GM18519 (cell line): Measurements from ENCODE around the gene ABHD13.
A peak's percentile ranks its signal among the peaks of the same experiment; 100 is the strongest.
"Not testable (repeated sequence)": the region's sequence is repeated elsewhere in the genome, so short reads cannot be mapped to it uniquely, and the experiment has no call there.

Experiments used
- ATAC-seq: cut with Tn5 transposase; IDR thresholded peaks from one replicate; pipeline ENCODE4 v1.9.1; 2021; ENCODE audit warnings: mild to moderate bottlenecking, moderate library complexity; ENCODE audit not compliant: unreplicated experiment, low FRiP score

The ABHD13 gene

DNA sequence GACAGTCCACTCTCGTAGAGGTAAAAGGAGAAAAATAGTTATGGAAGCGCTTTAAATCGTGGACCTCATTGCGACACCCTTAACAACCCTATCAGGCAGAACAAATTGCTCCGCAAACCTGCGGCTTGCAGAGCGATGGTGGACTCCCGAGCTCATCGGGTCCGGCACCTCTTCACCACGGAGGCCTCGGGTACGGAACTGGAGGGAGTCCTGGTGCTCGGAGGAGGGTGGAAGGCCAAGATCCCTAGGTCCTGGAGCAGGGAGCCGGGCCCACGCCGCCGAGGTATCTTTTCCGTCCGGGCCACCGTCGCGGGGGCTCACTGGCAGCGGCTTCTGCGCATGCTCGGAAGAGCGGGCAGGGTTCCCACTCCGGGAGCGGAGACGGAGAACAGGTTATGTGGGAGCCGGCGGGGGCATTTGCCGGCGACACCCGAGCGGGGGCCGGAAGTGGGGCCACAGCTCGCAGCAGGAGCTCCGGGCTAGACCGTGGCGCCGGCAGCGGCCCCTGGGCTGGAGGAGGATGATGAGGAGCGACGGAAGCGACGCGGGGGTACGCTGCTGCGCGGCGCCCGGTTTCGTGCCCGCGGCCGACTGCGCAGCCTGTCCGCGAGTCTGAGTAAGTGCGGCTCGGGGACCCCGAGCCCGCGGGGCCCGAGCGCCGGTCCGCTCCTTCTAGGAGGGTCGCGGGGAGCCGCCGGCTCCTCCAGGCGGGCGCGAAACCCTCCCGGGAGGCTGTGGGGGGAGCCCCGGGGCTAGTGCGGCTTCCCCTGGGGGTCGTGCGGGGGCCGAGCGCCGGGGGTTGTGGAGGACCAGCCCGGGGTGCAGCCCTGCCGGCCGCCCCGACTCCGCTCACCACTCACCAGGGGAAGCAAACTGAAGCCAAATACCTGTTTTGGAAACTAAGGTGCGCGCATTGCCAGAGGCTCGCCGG lies at the start of gene ABHD13:
Gene ABHD13 (plus strand): TSS at position 349 of the 931 bp plus-strand sequence. CDS start 10,827 bp downstream, outside the sequence.
- peak; percentile 68 for ATAC-seq

- ATAC-seq, result no peak
Observed at GRCh38 chr13:108168929-108169328, 49.3 kb upstream of the ABHD13 start.

GRCh38 chr13:108176685-108177274 lies 41.4 kb upstream of the ABHD13 start:
- no peak for ATAC-seq

- no peak for ATAC-seq
Observed at GRCh38 chr13:108178078-108178477, 40.1 kb upstream of the ABHD13 start.

DNA sequence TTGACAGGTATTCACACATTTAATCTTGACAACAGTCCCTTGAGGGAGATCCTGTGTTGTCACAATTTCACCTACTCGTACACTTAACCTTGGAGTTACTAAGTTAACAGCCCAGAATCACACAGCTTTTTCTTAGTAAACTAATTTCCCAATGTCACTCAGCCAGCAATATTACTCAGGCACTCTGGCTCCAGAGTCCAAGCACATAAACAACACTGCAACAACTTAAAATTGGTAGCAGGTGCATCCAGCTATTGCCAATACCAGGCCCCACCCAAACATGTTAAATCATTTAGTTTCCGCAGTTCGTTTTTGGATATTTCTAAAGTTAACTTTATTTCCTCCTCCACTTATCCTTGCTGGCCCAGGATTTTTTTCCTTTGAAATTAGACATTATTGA lies 35.5 kb upstream of the ABHD13 start:
- no peak for ATAC-seq

DNA sequence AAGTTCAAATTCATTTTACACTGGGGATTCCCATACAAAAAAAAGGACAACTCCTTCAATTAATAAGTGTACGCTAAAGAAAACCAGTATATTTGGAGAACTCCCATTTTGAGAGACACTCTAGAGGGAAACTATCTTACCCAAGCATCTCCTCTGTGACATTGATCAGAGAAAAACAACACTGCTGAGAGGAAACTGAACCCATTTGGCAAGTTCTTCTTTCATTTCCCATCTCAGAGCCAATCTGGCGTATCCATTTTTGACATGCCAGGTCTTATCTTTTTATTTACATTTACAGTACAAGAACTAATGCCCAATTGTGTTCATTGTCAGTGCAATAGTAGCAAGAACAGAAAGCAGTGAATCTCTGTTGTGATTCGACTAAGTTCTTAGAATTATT lies 33.0 kb upstream of the ABHD13 start:
- no peak for ATAC-seq

DNA sequence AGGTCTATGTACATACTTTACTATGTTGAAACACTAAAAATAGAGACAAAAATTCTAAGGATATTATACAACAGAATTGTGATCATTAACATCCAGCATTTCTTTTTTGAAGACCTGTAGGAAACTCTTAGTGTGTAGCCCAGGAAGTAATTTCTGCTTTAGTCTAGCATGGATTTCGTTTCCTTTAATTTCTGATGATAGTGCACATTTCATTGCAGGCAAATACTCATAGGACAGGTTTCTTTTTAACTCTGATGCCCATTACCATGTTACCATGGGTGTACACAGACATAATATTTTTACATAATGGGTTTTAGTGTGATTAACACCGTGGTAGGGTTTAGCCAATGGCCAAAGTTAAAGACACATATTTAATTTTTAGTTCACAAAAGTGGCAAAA lies 29.9 kb upstream of the ABHD13 start:
- no peak for ATAC-seq

- no peak for ATAC-seq
Observed at GRCh38 chr13:108190897-108191296, 27.3 kb upstream of the ABHD13 start.

DNA sequence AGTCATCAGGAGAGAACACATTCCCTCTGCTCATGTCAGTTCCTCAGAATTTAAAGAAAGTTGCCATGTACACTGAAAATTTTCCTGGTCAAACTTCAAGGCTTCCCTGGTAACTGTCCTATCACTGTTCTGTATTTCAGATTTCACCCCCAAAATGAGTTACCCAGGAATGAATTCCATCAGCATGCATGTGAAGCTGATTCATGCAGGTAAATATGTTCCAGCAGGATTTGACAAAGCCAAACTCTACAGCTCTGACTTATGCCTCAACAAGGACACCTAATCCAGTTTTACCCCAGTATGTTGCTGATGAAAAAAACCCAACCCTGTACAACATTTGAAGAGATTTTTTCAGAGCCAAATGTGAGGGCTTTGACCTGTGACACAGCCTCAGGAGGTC lies 24.4 kb upstream of the ABHD13 start:
- no peak for ATAC-seq

- ATAC-seq, result no peak
Observed at GRCh38 chr13:108194435-108194936, 23.7 kb upstream of the ABHD13 start.

DNA sequence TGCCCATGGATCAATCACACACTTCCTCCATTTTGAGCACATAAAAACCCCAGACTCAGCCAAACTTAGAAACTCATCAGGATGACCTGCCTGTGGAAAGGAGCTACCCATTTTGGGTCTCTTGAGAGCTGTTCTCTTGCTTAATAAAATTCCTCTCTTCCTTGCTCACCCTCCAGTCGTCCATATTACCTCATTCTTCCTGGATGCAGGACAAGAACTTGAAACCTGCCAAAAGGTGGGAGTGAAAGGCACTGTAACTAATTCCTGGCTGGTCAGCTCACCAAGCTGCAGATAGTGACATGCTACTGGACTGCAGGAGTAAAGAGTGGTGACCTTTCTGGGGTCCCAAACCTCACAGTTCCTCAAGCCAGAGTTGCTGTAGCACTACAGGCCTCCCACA lies 23.0 kb upstream of the ABHD13 start:
- ATAC-seq, result no peak

- no peak for ATAC-seq
Observed at GRCh38 chr13:108195861-108196260, 22.3 kb upstream of the ABHD13 start.

GRCh38 chr13:108200781-108201398 lies 17.3 kb upstream of the ABHD13 start:
- ATAC-seq, result no peak

DNA sequence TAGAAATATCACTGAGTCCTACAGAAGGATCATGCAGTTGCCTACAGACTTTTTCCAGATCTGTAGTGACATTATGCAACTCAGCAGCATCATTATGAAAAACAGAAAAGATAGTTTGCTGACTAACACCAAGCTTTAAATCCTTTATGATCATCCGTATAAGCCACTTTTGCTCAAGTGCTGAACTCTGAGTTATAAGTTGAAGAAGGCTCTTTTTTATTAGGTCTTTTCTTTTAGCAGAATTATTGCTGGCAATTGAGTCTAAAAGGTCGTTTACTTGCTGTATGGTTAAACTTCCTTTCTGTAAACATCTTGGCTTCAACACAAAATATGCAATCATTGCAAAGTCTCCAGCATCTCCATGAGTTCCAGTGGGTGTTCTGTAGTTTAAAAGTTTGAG lies 7.6 kb upstream of the ABHD13 start:
- no peak for ATAC-seq

GRCh38 chr13:108212886-108213285 lies 5.3 kb upstream of the ABHD13 start:
- peak; percentile 30 for ATAC-seq

- no peak for ATAC-seq
Observed at GRCh38 chr13:108213946-108214345, 4.2 kb upstream of the ABHD13 start.

DNA sequence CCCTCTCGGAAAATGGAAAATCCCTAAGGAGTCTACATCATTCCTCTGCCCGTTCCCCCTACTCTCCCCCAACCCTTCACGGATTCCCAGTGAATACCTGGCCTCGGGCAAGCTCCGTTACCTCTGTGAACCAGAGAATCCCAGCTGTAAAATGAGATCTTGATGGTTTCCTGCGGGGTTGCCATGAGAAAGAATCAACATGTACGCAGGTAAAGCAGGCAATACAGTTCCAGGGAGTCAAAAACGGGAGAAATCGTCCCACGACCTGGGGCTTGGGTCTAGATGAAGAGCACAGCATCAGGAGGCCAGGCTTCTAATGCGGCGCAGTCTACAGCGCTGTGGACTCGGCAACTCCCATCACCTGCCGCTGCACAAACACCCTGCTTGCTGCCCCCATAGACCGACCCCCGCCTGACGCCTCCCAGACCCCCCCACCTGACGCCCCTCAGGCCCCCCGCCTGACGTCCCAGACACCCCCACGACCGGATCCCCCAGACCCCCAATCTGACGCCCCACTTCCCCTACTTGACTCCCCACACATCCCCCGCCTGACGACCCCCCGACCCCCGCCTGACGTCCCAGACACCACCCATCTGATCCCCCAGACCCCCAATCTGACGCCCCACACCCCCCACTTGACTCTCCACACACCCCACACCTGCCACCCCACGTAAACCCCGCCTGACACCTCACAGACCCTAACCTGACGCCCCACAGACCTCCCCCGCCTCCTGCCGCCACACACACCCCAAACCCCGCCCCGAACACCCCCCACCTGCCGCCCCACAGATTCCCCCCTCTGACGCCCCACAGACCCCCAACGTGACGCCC lies 3.5 kb upstream of the ABHD13 start:
- ATAC-seq, result no peak

- peak; percentile 66 for ATAC-seq
Observed at GRCh38 chr13:108215436-108215835, 2.8 kb upstream of the ABHD13 start, which contains the start of gene LIG4. Gene LIG4, minus strand, starts transcription at chr13:108215536. Its CDS starts 4,268 bp downstream, at chr13:108211268.

DNA sequence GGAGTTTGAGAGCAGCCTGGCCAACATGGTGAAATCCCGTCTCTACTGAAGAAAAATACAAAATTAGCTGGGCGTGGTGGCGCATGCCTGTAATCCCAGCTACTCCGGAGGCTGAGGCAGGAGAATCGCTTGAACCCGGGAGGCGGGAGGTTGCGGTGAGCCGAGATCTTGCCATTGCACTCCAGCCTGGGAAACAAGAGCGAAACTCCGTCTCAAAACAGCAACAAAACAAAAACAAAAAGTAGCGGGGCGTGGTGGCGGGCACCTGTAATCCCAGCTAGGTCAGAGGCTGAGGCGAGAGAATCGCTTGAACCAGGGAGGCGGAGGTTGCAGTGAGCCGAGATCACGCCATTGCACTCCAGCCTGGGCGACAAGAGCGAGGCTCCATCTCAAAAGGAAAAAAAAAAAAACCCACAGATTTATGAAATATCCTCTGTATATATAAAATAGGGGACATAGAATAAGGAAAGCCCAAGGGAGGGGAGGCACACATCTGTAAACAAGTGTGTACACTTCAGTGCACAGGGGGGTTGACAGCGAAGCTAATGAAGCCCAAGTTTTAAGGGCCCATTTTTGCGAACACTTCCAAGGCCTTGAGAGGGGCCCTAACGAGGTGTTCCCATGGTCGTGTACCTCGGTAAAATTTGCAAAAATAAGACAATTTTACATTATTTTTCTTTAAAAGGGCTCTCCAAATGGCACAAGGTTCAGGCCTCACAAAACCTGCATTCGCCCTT lies 717 bp upstream of the ABHD13 start:
- not testable (repeated sequence) for ATAC-seq

DNA sequence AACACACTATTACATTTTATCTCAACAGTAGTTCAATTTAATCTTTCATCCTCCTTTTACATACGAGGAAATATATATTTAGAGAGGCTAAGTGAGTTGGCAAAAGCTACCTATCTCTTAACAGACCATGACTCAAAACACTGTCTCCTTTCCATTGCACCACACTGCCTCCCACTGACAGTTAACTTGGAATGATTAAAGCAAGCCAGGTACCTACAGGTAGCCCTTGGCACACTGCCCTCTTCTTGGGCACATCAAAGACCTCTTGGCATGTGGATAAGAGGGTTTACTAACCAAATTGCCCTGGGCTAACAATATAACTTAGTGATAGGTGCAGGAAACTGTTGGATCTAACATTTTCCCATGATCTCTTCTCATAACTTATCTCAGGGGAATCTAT lies 1.8 kb downstream of the ABHD13 start:
- no peak for ATAC-seq
